HEK293 (cell line): Measurements from ENCODE around the gene CDKAL1.

Experiments
- CTCF ChIA-PET: fragments of 350-600 bp; formaldehyde crosslinking; extraction: SDS; loops from one replicate; lab custom pipeline; 2021; ENCODE audit warnings: antibody characterized with exemption; lab: Yijun Ruan, JAX
- POLR2A ChIA-PET: fragments of 300-600 bp; formaldehyde crosslinking; extraction: SDS; loops from one replicate; lab custom pipeline; 2020; ENCODE audit warnings: antibody characterized with exemption, inconsistent platforms; lab: Yijun Ruan, JAX
- H3K27ac ChIP-seq: fragments of 200-500 bp; sonication (Bioruptor generic); 2 replicates; pipeline ENCODE4 v1.5.1; 2014; ENCODE audit warnings: low read depth, low read length, control low read depth, inconsistent platforms; ENCODE audit errors: extremely low read depth
- H3K36me3 ChIP-seq, 2 experiments: fragments of 200-500 bp in 1 of 2; sonication (Bioruptor generic) in 1 of 2; 1 replicate in 1 of 2; 2 replicates in 1 of 2; pipeline ENCODE4 v1.5.1; 2014 to 2017; ENCODE audit warnings: inconsistent platforms in 2 of 2, low read length in 2 of 2; ENCODE audit not compliant: control insufficient read depth in 2 of 2, insufficient read depth in 1 of 2
- H3K4me1 ChIP-seq: fragments of 200-500 bp; sonication (Bioruptor generic); 2 replicates; pipeline ENCODE4 v1.5.1; 2014; ENCODE audit warnings: mild to moderate bottlenecking, low read length, inconsistent platforms; ENCODE audit not compliant: control insufficient read depth, insufficient read depth
- H3K4me3 ChIP-seq: 2 replicates; pipeline ENCODE4 v1.5.1; 2011; ENCODE audit warnings: low read depth, mild to moderate bottlenecking, control low read depth, low read length, moderate library complexity
- H3K9me3 ChIP-seq: fragments of 200-500 bp; sonication (Bioruptor generic); 2 replicates; pipeline ENCODE4 v1.5.1; 2014; ENCODE audit warnings: low read depth, low read length, inconsistent platforms; ENCODE audit not compliant: control insufficient read depth, insufficient read depth
- ELK4 ChIP-seq: IDR thresholded peaks from 2 replicates; pipeline ENCODE4 v1.6.1; 2011; ENCODE audit warnings: mild to moderate bottlenecking, low read depth, low read length, borderline replicate concordance
- GLI4 ChIP-seq: fragments of 450-650 bp; formaldehyde crosslinking; IDR thresholded peaks from 2 replicates; pipeline ENCODE4 v1.5.1; 2016; ENCODE audit warnings: missing biosample characterization, missing genetic modification characterization
- GLIS1 ChIP-seq: fragments of 450-650 bp; formaldehyde crosslinking; IDR thresholded peaks from 2 replicates; pipeline ENCODE4 v1.5.1; 2016; ENCODE audit warnings: missing biosample characterization, missing genetic modification characterization
- HOXC10 ChIP-seq: sonication (generic); formaldehyde crosslinking; IDR thresholded peaks from 2 replicates; pipeline ENCODE4 v1.8.1; 2023; ENCODE audit warnings: mild to moderate bottlenecking, missing genetic modification reagents
- SETDB1 ChIP-seq: IDR thresholded peaks from one replicate; pipeline ENCODE4 v1.6.1; 2017; ENCODE audit warnings: mild to moderate bottlenecking, low read length, moderate library complexity, mixed read lengths; ENCODE audit not compliant: insufficient read length
- ZBTB21 ChIP-seq: fragments of 450-650 bp; formaldehyde crosslinking; IDR thresholded peaks from 2 replicates; pipeline ENCODE4 v1.5.1; 2017; ENCODE audit warnings: missing biosample characterization, missing genetic modification characterization
- ZBTB26 ChIP-seq: fragments of 450-650 bp; formaldehyde crosslinking; optimal IDR thresholded peaks from 2 replicates; pipeline ENCODE3; 2016; ENCODE audit warnings: missing biosample characterization, mild to moderate bottlenecking, missing genetic modification characterization
- ZEB2 ChIP-seq: fragments of 450-650 bp; formaldehyde crosslinking; IDR thresholded peaks from 2 replicates; pipeline ENCODE4 v1.5.1; 2016; ENCODE audit warnings: missing biosample characterization, missing genetic modification characterization
- ZNF16 ChIP-seq: fragments of 450-650 bp; formaldehyde crosslinking; IDR thresholded peaks from 2 replicates; pipeline ENCODE4 v1.5.1; 2016; ENCODE audit warnings: low read depth, missing biosample characterization, missing genetic modification characterization
- ZNF169 ChIP-seq: fragments of 450-650 bp; formaldehyde crosslinking; IDR thresholded peaks from 2 replicates; pipeline ENCODE4 v1.5.1; 2016; ENCODE audit warnings: missing biosample characterization, missing genetic modification characterization
- ZNF239 ChIP-seq: fragments of 450-650 bp; formaldehyde crosslinking; IDR thresholded peaks from 2 replicates; pipeline ENCODE4 v1.5.1; 2016; ENCODE audit warnings: missing biosample characterization, missing genetic modification characterization
- ZNF37A ChIP-seq: fragments of 450-650 bp; IDR thresholded peaks from 2 replicates; pipeline ENCODE4 v1.5.1; 2018; ENCODE audit warnings: missing biosample characterization, missing genetic modification characterization
- ZNF394 ChIP-seq: fragments of 450-650 bp; formaldehyde crosslinking; IDR thresholded peaks from 2 replicates; pipeline ENCODE4 v1.5.1; 2016; ENCODE audit warnings: missing biosample characterization, missing genetic modification characterization, mild to moderate bottlenecking, moderate library complexity, borderline replicate concordance
- ZNF785 ChIP-seq: fragments of 450-650 bp; formaldehyde crosslinking; IDR thresholded peaks from 2 replicates; pipeline ENCODE4 v1.5.1; 2016; ENCODE audit warnings: missing biosample characterization, missing genetic modification characterization
- ZNF830 ChIP-seq: fragments of 450-650 bp; IDR thresholded peaks from 2 replicates; pipeline ENCODE4 v1.5.0; 2018; ENCODE audit warnings: missing biosample characterization, missing genetic modification characterization, low read depth, mild to moderate bottlenecking, moderate library complexity
- TF ChIP-seq, protein P1 (sequence below): fragments of 450-650 bp; formaldehyde crosslinking; IDR thresholded peaks from 2 replicates; pipeline ENCODE4 v1.5.1; 2017; ENCODE audit warnings: missing biosample characterization, missing genetic modification characterization
- TF ChIP-seq, protein P2 (sequence below): fragments of 450-650 bp; formaldehyde crosslinking; conservative IDR thresholded peaks from 2 replicates; pipeline ENCODE4 v1.5.1; 2016; ENCODE audit warnings: low read depth, missing biosample characterization, missing genetic modification characterization
- TF ChIP-seq, protein P3 (sequence below): fragments of 450-650 bp; formaldehyde crosslinking; IDR thresholded peaks from 2 replicates; pipeline ENCODE4 v1.5.1; 2017; ENCODE audit warnings: missing biosample characterization, mild to moderate bottlenecking, missing genetic modification characterization, moderate library complexity
- TF ChIP-seq, protein P4 (sequence below): fragments of 450-650 bp; formaldehyde crosslinking; IDR thresholded peaks from 2 replicates; pipeline ENCODE4 v1.5.1; 2016; ENCODE audit warnings: missing biosample characterization, missing genetic modification characterization

CDKAL1 gene

GRCh38 chr6:21180800-21181337 is 646.6 kb downstream of the CDKAL1 start:
- H3K4me3 ChIP-seq, result no peak overlapping the region
- TF ChIP-seq SETDB1 (peak; percentile 57), HOXC10 (CRISPR knock-in tag) (no peak)
- TF ChIP-seq, all 188 proteins: peak for 1
- Histone ChIP-seq H3K36me3 (no peaks in the 10 kb centered on the region), H3K4me1 (peaks cover 3% of the 10 kb centered on the region; the same call in 1 of the 2 replicates), H3K27ac (no peak overlapping the region), H3K9me3 (no peaks in the 10 kb centered on the region)
- ChIA-PET POLR2A (no interaction called here), CTCF (interaction anchor here (1.1 kb wide), 1 partner anchor 45 kb away, joined by 3 read pairs; no protein-coding TSS in a partner anchor)

GRCh38 chr6:21181866-21182265 is 647.6 kb downstream of the CDKAL1 start:
- Histone ChIP-seq H3K9me3 (no peaks in the 10 kb centered on the region), H3K27ac (no peak overlapping the region), H3K4me1 (peaks cover 10% of the 10 kb centered on the region), H3K4me3 (no peak overlapping the region), H3K36me3 (no peaks in the 10 kb centered on the region)
- no peak for TF ChIP-seq ZNF16 (tag by site-specific recombination)
- ChIA-PET POLR2A (no interaction called here), CTCF (interaction anchor here (0.6 to 0.8 kb wide), 2 partner anchors 115 to 1713 kb away, joined by 3 to 4 read pairs; no protein-coding TSS in a partner anchor)

- ChIA-PET CTCF (interaction anchor here (0.6 to 0.8 kb wide), 2 partner anchors 115 to 1712 kb away, joined by 3 to 4 read pairs; no protein-coding TSS in a partner anchor), POLR2A (no interaction called here)
- H3K4me3 ChIP-seq, result no peak overlapping the region
- no peak overlapping the region for H3K27ac ChIP-seq
- peaks cover 10% of the 10 kb centered on the region for H3K4me1 ChIP-seq
- no peaks in the 10 kb centered on the region for H3K36me3 ChIP-seq
- no peaks in the 10 kb centered on the region for H3K9me3 ChIP-seq
- TF ChIP-seq, protein P1, sequence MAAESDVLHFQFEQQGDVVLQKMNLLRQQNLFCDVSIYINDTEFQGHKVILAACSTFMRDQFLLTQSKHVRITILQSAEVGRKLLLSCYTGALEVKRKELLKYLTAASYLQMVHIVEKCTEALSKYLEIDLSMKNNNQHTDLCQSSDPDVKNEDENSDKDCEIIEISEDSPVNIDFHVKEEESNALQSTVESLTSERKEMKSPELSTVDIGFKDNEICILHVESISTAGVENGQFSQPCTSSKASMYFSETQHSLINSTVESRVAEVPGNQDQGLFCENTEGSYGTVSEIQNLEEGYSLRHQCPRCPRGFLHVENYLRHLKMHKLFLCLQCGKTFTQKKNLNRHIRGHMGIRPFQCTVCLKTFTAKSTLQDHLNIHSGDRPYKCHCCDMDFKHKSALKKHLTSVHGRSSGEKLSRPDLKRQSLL (tag by site-specific recombination), result no peak
- TF ChIP-seq ZNF169 (tag by site-specific recombination) (no peak), GLIS1 (no peak), ZNF37A (tag by site-specific recombination) (no peak), GLI4 (tag by site-specific recombination) (no peak), ZNF394 (tag by site-specific recombination) (no peak), ELK4 (no peak), ZNF785 (tag by site-specific recombination) (no peak), ZEB2 (tag by site-specific recombination) (no peak), ZNF239 (tag by site-specific recombination) (no peak), ZNF830 (tag by site-specific recombination) (no peak), ZBTB26 (tag by site-specific recombination) (no peak), ZBTB21 (no peak)
- TF ChIP-seq, protein P2, sequence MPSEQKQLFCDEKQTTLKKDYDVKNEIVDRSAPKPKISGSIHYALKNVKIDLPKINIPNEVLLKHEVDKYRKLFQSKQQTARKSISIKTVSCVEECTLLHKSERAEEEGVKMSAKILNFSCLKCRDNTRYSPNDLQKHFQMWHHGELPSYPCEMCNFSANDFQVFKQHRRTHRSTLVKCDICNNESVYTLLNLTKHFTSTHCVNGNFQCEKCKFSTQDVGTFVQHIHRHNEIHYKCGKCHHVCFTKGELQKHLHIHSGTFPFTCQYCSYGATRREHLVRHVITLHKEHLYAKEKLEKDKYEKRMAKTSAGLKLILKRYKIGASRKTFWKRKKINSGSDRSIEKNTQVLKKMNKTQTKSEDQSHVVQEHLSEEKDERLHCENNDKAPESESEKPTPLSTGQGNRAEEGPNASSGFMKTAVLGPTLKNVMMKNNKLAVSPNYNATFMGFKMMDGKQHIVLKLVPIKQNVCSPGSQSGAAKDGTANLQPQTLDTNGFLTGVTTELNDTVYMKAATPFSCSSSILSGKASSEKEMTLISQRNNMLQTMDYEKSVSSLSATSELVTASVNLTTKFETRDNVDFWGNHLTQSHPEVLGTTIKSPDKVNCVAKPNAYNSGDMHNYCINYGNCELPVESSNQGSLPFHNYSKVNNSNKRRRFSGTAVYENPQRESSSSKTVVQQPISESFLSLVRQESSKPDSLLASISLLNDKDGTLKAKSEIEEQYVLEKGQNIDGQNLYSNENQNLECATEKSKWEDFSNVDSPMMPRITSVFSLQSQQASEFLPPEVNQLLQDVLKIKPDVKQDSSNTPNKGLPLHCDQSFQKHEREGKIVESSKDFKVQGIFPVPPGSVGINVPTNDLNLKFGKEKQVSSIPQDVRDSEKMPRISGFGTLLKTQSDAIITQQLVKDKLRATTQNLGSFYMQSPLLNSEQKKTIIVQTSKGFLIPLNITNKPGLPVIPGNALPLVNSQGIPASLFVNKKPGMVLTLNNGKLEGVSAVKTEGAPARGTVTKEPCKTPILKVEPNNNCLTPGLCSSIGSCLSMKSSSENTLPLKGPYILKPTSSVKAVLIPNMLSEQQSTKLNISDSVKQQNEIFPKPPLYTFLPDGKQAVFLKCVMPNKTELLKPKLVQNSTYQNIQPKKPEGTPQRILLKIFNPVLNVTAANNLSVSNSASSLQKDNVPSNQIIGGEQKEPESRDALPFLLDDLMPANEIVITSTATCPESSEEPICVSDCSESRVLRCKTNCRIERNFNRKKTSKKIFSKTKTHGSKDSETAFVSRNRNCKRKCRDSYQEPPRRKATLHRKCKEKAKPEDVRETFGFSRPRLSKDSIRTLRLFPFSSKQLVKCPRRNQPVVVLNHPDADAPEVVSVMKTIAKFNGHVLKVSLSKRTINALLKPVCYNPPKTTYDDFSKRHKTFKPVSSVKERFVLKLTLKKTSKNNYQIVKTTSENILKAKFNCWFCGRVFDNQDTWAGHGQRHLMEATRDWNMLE (tag by site-specific recombination), result no peak
- TF ChIP-seq, protein P3, sequence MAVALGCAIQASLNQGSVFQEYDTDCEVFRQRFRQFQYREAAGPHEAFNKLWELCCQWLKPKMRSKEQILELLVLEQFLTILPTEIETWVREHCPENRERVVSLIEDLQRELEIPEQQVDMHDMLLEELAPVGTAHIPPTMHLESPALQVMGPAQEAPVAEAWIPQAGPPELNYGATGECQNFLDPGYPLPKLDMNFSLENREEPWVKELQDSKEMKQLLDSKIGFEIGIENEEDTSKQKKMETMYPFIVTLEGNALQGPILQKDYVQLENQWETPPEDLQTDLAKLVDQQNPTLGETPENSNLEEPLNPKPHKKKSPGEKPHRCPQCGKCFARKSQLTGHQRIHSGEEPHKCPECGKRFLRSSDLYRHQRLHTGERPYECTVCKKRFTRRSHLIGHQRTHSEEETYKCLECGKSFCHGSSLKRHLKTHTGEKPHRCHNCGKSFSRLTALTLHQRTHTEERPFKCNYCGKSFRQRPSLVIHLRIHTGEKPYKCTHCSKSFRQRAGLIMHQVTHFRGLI (tag by site-specific recombination), result no peak
- TF ChIP-seq, protein P4, sequence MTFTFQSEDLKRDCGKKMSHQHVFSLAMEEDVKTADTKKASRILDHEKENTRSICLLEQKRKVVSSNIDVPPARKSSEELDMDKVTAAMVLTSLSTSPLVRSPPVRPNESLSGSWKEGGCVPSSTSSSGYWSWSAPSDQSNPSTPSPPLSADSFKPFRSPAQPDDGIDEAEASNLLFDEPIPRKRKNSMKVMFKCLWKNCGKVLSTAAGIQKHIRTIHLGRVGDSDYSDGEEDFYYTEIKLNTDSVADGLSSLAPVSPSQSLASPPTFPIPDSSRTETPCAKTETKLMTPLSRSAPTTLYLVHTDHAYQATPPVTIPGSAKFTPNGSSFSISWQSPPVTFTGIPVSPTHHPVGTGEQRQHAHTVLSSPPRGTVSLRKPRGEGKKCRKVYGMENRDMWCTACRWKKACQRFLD (tag by site-specific recombination), result no peak
Measured at GRCh38 chr6:21182589-21182988, 648.3 kb downstream of the CDKAL1 start.
